Measurements from ENCODE around the gene PTPN22.

PTPN22 gene

DNA sequence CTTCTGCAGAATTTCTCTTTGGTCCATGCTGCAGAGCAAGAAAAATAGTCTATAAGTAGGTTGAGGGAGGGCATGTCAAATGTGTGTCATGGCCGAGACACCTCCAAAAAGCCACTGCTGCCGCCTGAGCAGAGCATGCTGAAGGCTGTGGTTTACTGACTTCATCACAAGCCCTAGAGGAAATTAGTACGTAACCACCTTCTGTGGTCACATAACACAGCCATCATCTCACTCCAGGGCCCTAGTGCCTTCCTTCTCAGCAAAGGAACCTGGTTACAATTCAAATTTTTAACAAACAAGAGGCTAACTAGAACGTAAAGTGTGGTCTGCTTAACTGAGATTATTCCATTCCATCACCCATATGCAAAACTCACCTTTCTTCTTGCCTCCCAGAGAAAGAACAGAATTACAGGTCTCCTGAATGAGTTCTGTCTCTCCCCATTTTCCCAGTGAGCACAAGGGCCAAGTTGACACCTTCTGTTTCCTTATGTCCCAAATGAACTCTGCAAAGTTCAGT is at the start of gene PTPN22:
Gene PTPN22, minus strand, starts transcription at position 116 of the 517 bp plus-strand sequence.
- TF ChIP-seq, protein P1, sequence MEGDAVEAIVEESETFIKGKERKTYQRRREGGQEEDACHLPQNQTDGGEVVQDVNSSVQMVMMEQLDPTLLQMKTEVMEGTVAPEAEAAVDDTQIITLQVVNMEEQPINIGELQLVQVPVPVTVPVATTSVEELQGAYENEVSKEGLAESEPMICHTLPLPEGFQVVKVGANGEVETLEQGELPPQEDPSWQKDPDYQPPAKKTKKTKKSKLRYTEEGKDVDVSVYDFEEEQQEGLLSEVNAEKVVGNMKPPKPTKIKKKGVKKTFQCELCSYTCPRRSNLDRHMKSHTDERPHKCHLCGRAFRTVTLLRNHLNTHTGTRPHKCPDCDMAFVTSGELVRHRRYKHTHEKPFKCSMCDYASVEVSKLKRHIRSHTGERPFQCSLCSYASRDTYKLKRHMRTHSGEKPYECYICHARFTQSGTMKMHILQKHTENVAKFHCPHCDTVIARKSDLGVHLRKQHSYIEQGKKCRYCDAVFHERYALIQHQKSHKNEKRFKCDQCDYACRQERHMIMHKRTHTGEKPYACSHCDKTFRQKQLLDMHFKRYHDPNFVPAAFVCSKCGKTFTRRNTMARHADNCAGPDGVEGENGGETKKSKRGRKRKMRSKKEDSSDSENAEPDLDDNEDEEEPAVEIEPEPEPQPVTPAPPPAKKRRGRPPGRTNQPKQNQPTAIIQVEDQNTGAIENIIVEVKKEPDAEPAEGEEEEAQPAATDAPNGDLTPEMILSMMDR (IDR thresholded peaks at IDR 0.05) = no peak

DNA sequence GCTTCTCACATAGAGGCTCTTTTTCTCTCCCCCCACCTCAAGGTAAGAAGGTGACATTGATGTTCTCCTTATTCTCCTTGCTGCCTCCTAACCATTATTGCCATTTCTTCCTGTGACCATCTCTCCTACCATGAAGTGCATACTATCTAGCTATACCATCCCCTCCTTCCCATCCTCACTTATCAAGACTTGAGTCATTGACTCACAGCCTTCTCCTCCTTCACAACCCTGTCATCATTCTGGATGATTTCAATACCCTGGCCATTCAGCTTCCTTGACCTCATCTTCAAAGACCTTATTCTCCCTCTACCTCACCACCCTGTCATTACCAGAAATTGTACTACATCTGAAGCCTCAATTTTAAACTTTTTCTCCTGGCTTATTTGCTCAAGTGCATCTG is 46.7 kb upstream of the PTPN22 start:
- TF ChIP-seq, protein P1 (IDR thresholded peaks at IDR 0.05) = no peak

DNA sequence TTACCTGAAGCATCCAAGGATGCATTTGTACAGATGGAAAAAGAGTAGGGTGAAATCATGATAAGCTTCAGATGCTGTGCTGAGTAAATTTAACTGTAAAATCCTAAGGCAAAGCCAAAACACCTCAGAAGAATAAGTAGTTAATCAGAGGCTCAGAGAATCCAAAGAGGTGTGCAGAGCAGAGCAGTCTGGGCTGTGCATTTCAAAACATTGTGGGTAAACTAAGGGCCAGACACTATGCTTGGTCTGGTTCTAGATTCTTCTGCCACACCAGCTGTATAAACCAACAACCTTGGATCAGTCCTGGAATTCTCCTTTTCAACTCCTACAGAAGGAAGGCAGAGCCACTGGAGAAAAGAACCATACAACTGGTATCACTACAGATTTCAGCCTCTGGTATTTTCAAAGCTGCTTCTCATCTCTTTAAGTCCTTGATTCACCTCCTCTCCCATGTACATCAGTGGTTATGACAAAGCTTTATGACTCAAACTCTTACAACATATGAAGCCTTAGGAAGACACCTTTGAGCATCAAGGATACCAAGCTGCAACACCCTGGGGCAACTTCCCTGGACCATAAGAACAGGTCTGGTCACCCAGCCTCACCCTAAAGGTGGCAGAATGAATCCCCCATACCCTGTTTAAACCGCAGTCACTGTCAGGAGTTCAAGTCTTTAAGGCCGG is 46.0 kb upstream of the PTPN22 start:
- TF ChIP-seq, protein P1 (IDR thresholded peaks at IDR 0.05) = no peak

DNA sequence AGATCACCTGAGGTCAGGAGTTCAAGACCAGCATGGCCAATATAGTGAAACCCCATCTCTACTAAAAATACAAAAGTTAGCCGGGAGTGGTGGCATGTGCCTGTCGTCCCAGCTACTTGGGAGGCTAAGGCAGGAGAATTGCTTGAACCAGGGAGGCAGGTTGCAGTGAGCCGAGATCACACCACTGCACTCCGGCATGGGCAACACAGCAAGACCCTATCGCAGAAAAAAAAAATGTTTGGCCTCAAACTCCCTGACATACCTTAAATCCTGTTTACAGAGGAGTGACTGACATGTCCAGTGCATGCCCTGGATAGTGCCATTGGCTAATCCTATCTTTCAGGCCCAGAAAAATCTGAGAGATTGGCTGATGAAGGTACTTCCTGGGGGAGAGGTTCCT is 45.5 kb upstream of the PTPN22 start:
- TF ChIP-seq, protein P1 (IDR thresholded peaks at IDR 0.05) = no peak

DNA sequence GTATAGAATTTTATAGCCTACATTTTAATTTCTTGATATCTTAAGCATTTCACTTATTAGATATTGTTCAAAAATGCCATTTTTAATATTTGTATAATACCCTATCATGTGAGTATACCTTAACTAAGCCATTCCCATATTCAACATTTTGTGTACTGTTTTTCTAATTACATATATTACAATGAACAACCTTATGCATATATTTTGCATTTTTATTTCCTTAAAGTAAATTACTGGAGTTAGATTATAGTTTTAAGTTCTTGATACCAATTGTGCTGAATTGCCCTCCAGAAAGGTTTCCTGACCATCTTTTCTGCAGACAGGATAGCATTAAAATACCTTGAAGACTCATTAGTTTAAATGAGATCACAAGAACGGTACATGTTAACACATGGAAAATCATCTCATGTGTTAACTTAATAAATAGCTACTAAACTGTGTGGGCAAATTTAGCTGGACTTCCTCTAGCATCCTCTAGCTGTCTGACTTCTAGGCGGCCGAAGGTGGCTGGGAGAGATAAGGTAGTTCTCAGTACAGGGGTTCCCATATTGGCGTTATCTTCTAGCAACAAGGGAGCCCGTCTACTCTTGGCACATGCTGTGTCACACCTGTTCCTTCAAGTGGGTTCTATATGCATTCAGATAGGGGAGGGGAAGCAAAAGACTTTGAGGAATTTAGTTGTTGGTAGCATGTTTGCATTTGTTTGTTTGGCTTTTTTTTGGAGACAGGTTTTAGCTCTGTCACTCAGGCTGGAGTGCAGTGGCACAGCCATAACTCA is 42.6 kb upstream of the PTPN22 start:
- TF ChIP-seq, protein P1 (IDR thresholded peaks at IDR 0.05) = no peak

DNA sequence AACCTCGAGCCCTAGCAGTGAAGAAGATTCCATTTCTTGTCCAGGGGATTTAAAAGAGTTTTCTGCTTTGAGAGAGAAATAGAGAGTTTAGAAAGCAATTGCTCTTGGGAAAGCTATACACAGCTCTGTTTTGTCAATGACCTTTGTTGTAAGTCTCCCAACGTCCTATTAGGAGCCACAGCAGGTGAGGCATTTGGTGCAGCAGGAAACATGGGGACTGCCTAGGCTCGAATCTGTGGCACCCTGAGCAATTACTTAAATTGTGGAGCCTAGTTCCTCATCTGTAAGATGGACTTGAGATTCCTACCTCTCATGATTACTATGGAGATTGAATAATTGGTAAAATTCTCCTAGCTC is 41.8 kb upstream of the PTPN22 start:
- TF ChIP-seq, protein P1 (IDR thresholded peaks at IDR 0.05) = no peak

DNA sequence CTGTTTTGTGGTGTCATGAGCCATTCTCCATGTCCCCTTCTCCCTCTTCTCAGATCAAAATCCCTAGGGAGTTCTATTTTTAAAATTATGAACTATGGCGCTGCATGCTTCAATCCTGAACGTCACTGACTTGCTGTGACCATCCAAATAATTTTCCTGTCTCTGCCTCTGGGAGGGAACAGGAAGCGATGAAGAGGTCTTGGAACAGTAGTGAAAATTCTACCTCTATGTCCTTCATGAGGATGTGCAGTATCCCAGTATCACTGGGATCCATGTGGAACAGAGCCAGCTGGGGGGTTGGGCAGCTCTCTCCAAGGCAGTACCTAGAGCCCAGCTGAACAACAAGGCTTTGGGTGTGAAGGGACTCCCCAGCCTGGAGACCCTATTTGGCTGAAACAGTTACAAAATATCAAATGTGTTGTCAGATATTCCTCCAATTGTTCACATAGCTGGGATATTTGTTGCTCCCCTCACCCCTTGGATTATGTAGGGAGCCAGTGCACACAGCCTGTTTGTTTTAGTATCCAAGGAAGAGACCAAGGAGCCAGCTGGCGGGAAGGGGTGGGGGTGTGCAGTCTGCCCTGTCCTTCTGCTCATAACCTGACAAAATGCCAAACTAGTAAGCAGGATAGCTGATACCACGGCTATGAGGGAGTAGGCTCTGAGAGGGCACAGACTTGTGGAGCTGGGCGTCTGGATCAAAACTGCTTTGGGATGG is 41.2 kb upstream of the PTPN22 start:
- TF ChIP-seq, protein P1 (IDR thresholded peaks at IDR 0.05) = no peak
